GM10847 (cell line): ENCODE data around the gene DUSP12.

ENCODE experiments used
- POLR2A ChIP-seq: IDR thresholded peaks from 2 replicates; pipeline ENCODE4 v1.6.1; 2011; ENCODE audit not compliant: insufficient read length; ENCODE audit errors: extremely low read depth

DUSP12 gene

DNA sequence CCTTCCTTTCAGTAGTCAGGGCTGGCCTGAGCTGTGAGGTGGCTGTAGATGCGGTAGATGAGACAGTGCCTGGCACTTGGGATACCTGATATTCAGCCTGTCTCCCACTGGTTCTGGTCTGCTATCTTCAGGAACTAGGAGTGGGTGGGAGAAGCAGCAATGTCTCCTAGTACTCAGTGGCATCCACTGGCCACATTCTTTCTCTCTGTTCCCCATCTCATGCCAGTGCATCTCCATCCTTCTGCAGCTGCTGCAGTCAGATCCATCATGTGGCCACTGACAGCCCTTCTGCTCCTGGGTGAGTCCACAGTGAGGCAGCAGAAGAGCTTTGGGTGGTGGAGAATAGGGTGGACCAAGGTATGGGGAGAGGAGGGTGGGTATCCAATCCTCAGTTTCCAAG lies 27.2 kb upstream of the DUSP12 start:
- no peak for TF ChIP-seq POLR2A

DNA sequence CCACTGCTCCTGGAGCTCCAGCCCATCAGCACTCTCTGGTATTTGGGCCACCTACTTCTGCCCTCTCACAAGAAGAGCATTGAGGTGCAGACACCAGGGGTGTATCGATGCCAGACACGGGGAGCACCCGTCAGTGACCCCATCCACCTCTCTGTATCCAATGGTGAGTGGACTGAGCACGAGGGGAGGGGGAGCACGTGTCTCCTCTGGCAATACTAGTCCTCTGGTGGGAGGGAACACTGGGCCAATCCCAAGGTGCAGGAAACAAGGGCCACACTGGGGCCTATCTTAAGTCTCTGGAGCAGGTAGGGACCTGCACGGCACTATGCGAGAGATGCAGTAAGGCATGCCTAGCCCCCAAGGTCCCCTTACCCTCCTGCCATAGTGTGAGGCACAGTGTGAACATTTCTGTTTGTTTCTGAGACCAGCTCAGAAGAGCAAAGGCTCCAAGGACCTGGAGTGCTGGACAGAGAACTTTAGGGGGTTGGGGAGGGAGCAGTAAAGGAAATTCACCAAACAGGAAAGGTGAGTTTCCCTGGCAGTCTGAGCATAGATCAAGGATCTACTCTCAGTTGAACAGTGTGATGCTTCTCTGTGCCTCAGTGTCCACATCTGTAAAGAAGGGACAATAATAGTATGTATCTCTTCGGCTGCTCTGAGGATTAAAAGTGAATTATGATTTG lies 26.0 kb upstream of the DUSP12 start:
- TF ChIP-seq POLR2A, result no peak

DNA sequence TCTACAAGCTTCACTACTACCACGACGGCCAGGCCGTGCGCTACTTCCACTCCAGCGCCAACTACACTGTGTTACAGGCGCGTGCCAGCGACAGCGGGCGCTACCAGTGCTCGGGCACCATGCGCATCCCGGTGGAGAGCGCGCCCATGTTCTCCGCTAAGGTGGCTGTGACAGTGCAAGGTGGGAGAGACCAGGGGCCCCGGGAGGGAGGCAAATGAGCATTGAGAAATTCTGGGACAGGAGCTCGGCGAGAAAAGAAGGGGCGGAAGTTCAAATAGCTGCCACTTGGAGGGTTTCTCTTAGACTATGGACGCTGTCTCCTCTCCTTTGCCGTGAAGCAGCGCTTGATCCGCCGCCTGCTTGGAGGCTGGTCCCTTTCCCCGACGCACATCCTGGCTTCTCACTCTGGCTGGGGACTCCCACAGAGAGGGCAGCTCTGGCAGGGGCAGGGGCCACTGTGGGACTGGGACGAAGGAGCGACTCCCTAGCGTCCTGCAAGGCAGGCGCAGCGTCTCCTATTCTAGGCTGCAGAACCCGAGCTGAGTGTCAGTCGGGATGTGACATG lies 23.6 kb upstream of the DUSP12 start:
- TF ChIP-seq POLR2A, result no peak

DNA sequence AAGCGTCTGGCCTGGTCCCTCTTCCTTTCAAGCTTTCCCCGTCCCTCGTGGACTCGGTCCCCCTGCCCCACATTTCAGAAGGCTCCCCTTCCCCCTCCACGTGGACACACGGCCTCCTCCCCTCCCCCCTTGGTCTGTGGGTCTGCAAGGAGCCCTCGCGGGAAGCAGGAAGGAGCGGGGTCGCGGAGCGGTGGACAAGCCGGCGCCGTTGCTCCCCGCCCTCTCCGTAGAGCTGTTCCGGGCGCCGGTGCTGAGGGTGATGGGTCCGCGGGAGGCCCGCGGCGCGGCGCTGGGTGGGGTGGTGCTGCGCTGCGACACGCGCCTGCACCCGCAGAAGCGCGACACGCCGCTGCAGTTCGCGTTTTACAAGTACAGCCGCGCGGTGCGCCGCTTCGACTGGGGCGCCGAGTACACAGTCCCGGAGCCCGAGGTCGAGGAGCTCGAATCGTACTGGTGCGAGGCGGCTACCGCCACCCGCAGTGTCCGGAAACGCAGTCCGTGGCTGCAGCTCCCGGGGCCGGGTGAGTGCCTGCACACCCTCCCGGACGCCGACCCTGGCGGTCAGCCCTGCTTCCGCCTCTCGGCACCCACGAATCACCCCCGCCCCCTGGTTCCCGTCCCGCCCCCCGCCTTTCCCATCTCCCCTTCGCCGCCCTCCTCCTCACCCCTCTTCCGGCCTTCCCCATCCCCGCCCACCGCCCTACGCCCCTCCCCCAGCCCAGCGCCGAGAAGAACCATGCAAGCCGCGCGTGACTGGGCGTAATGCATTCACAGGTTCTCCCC lies 22.9 kb upstream of the DUSP12 start:
- TF ChIP-seq POLR2A, result peak; percentile 93

DNA sequence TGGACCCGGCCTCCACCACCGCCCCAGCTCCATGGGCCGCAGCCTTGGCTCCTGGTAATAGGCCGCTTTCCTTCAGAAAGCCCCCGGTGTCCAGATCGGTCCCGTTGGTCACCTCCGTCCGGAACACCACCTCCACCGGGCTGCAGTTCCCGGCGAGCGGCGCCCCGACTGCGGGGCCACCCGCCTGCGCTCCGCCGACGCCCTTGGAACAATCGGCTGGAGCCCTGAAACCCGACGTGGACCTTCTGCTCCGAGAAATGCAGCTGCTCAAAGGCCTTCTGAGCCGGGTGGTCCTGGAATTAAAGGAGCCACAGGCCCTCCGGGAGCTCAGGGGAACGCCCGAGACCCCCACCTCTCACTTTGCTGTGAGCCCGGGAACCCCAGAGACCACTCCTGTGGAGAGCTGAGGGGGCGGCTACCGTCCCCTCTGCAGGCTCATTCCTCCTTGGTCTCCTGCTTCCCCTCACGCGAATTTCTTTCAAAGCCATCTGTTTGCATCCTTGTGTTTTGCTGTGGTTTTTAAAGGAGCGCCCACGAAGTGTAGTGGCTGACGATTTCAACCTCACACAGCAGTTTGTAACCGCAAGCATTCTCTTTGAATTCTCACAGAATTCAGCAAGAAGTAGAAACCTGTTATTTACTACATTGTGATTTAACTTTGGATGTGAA lies 22.2 kb upstream of the DUSP12 start:
- peak; percentile 40 for TF ChIP-seq POLR2A

DNA sequence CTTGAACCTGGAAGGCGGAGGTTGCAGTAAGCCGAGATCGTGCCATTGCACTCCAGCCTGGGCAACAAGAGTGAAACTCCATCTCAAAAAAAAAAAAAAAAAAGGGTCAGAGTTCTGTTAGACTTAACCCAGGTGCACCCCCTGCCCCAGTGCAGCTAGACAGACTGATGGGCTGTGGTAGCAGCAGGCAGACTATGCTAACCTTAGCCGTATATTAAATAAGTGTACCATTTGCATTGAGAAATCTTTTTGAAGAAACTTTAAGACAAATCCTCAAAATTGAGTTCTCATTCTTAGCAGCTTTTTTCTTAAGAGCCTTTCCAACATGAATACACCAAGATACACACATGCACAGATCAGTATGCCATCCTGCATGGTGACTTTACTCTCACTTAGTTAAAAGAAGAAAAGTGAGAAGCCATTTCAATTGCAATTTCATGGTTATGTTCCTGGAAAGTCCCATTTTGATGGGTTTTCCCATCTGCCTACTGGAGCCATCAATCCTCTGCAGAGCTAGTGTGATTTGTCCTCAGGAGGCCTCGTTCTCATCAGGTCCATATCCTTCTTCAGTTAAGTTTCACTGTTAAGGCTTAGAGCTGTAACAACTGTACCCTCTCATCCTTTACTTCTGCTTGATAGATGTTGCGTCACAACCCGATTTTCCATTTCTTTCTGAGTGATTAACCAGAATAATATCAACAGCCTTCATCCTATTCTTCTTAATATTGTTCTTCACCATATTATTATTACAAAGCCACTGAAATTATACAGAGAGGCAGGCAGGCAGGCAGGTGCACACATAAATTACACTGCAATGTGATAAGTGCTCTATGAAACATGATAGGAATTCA lies 21.0 kb upstream of the DUSP12 start:
- no peak for TF ChIP-seq POLR2A

DNA sequence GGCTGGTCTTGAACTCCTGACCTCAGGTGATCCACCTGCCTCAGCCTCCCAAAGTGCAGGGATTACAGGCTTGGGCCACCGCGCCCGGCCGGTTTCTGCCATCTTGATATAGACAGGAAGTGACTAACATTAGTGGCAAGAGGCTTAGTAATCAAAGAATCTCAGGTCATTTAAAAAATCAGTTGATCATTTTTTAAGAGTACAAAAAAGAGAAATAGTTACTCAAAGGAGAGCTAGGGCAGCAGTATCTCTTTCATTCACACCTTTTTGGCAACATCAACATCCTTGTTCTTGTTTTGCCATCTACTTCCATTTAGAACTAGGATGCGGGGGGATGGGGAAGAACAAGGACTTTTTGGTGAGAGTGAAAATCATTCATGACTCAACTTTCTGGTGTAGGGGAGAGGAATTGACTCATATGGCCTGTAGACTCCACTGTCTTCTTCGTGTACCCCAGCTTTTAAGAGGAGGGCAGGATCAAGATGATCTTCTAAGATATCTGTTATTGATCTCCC lies 19.5 kb upstream of the DUSP12 start:
- TF ChIP-seq POLR2A, result no peak

DNA sequence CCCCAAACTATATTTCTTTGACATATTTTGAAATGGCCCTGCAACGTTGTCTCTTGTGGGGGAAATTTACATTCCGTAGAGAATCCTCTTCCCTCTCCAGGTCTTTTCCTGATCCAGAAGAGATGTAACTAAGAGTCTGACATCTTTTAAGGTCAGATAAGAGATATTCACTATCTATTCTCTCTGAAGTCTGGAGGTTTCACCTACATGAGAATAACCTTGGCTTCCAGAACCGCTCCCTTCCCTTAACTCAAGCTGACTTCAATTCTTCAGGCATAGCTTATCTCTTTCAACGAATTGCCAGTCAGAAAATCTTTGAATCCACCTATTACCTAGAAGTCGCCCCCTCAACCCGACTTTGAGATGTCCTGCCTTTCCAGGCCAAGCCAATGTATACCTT lies 18.3 kb upstream of the DUSP12 start:
- no peak for TF ChIP-seq POLR2A

DNA sequence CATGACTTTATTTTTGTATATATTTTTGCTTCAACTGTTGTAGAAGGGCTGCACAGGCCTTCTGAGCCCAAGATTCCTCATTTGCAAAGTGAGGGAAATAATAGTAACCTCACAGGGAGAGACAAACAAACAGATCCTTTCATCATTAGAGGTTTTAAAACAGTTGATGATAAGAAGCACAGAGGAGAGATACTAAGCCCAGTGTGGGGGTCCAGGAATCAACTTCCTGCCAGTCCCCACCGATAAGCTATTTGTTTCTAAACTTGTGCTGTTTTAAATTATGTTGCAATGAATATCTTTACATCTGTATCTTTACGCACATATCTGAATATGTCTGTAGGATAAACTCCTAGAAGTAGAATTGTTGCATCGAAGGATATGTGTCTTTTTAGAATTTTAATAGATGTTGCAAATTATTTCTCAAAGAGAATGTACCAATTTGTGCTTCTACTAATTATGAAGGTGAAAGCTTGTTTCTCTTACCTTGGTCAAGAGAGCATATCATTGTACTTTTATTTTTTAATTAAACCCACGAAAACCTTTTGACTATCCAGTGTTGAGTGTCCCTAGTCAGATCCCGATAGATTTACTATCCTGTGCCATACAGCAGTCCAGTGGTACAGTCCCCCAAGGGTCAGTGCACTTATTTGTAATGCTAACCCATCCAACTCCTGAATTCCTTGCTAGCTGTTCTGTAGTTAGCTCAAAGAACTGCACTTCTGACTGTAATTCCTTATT lies 17.4 kb upstream of the DUSP12 start:
- no peak for TF ChIP-seq POLR2A

DNA sequence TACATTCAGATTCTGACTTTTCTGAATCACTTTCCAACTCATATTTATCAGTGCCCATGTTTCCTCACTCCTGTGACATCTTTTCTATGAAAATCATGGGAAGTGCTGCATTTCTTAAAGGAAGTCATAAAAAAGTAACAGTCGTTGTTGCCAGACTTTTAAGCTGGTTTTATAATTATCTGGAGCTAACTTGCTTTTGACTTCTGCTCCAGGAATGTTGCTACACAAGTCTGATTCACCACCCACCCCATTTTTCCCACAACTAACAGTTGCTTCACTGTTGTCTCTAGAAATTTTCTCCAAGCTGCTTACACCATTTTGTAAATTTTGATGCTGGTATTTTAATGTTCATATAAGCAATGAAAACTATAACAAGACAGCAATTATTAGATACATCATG lies 16.1 kb upstream of the DUSP12 start:
- TF ChIP-seq POLR2A, result no peak

DNA sequence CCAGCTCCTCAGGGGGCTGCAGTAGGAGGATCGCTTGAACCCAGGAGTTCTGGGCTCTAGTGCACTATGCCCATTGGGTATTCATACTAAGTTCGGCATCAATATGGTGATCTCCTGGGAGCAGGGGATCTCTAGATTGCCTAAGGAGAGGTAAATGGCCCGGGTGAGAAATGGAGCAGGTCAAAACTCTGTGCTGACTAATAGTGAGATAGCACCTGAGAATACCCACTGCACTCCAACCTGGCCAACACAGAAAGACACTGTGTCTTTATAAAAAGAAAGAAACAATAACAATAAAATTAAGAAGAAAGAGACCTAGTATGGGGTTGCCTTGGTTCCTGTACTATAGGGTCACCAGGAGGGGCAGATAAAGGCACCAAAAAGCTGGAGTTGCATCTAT lies 13.7 kb upstream of the DUSP12 start:
- no peak for TF ChIP-seq POLR2A

DNA sequence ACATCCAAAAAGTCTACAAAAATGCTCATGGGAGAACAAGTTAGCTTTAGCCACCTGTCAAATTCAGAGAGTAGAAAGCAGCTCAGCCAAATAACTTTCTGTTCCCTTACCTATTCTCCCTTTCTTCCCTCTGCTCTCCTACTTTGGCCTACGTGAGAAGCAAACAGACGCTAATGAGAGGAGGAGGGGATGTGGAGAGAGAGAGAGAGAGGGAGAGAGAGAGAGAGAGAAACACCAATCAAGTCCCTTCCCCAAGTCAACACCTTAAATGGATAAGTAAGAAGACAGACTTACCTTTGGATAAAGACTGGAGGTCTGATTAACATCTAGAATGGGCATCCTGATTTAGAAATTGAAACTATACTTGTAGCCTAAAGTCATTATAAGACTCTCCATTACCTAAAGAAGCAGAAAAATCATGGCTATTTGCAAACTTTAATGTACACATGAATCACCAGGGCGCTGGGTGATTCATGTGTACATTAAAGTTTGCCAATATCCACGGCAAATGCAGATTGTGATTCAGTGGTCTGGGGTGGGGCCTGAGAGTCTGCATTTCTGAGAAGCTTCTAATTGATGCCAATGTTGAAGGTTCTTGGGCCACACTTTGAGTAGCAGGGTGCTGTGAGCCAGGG lies 13.1 kb upstream of the DUSP12 start:
- no peak for TF ChIP-seq POLR2A

DNA sequence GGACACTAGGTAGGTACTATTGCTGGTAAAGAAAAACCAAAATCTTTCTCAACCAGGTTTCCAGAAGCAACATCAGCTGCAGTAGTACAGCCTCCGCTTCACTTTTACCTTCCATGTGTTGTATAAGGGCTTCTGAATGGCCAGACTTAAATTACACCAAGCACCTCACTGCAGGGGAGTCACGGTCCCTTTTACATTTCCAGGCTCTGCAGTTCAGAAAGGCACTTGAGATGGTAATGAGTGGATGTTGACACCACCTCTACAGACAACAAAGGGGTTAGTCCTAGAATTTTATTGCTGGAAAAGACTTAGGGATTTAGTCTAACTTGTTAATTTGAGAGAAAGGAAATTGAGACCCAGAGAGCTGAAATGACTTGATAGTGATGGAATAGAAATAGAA lies 12.0 kb upstream of the DUSP12 start:
- no peak for TF ChIP-seq POLR2A

DNA sequence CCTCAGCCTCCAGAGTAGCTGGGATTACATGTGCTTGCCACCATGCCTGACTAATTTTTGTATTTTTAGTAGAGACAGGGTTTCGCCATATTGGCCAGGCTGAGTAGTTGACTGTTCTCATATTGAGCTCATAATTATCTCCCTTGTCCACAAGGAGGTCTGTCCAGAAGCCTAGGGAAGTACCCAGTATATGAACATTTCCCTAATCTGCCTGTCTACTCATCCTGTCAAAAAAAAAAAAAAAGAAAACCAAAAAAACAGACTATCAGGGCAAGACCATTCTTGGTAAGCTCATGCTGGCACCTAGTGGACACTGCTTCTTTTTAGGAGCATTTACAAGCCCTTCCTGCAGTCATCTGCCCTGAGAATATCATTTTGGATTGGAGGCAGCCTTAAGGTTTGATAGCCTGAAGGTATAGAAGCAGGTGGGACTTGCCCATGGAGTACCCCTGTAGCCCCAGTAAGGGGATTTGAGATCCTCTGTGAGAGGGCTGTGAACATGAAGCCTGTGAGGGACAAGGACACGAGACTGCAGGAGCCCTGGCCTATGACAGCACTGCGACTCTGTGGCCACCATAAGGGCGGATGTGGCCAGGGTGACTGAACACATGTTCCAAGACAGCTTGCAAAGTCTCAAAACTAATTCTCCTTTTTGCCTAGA lies 10.8 kb upstream of the DUSP12 start:
- peak; percentile 16 for TF ChIP-seq POLR2A
